Astrocyte (in vitro differentiated cells and primary cell): ENCODE results near the gene SMIM12. TPM values are rescaled to one million over a fixed set of nuclear protein-coding genes. Genes with fewer than 3 reads are reported as not detected.

Source experiments
- DNase-seq: peaks from one replicate; pipeline ENCODE4 v3.0.0-alpha.2; 2010; ENCODE audit warnings: low read depth
- FAIRE-seq: peaks from 2 replicates; lab custom pipeline; 2011; peaks lifted over from hg19 to GRCh38; lab: Jason Lieb, UNC
- H2AFZ ChIP-seq: 2 replicates; pipeline ENCODE4 v1.6.0; 2012; ENCODE audit warnings: low read depth, low read length, inconsistent platforms
- H3K27ac ChIP-seq: 2 replicates; pipeline ENCODE4 v1.5.1; 2011; ENCODE audit warnings: low read depth, low read length, inconsistent platforms
- H3K27me3 ChIP-seq: 2 replicates; pipeline ENCODE4 v1.6.0; 2011; ENCODE audit warnings: low read length, inconsistent platforms; ENCODE audit not compliant: insufficient read depth
- H3K36me3 ChIP-seq: 2 replicates; pipeline ENCODE4 v1.5.1; 2011; ENCODE audit warnings: low read length, inconsistent platforms; ENCODE audit not compliant: insufficient read depth
- H3K4me1 ChIP-seq: 2 replicates; pipeline ENCODE4 v1.5.1; 2011; ENCODE audit warnings: low read length, inconsistent platforms; ENCODE audit not compliant: insufficient read depth
- H3K4me2 ChIP-seq: 2 replicates; pipeline ENCODE4 v1.6.0; 2012; ENCODE audit warnings: low read length, inconsistent platforms
- H3K4me3 ChIP-seq: 2 replicates; pipeline ENCODE4 v1.5.1; 2011; ENCODE audit warnings: low read depth, mild to moderate bottlenecking, low read length, inconsistent platforms; ENCODE audit not compliant: insufficient read depth
- H3K79me2 ChIP-seq: 2 replicates; pipeline ENCODE4 v1.6.0; 2012; ENCODE audit warnings: mild to moderate bottlenecking, low read length, inconsistent platforms; ENCODE audit not compliant: insufficient read depth
- H3K9ac ChIP-seq: 2 replicates; pipeline ENCODE4 v1.6.0; 2012; ENCODE audit warnings: mild to moderate bottlenecking, low read length, inconsistent platforms
- H3K9me3 ChIP-seq: 2 replicates; pipeline ENCODE4 v1.5.1; 2012; ENCODE audit warnings: low read depth, mild to moderate bottlenecking, low read length, inconsistent platforms; ENCODE audit not compliant: insufficient read depth
- H4K20me1 ChIP-seq: 2 replicates; pipeline ENCODE4 v1.6.0; 2012; ENCODE audit warnings: low read length, inconsistent platforms; ENCODE audit not compliant: insufficient read depth
- H3K27ac Mint-ChIP-seq: one replicate; pipeline ENCODE4 v1.8.0; 2021; ENCODE audit warnings: mild to moderate bottlenecking, mixed read lengths; ENCODE audit not compliant: unreplicated experiment
- H3K27me3 Mint-ChIP-seq: one replicate; pipeline ENCODE4 v1.8.0; 2021; ENCODE audit warnings: low read depth, mixed read lengths; ENCODE audit not compliant: unreplicated experiment
- H3K36me3 Mint-ChIP-seq: one replicate; pipeline ENCODE4 v1.8.0; 2021; ENCODE audit warnings: low read depth, mixed read lengths; ENCODE audit not compliant: unreplicated experiment
- H3K4me1 Mint-ChIP-seq: one replicate; pipeline ENCODE4 v1.8.0; 2021; ENCODE audit warnings: low read depth, mixed read lengths; ENCODE audit not compliant: unreplicated experiment
- H3K4me3 Mint-ChIP-seq: one replicate; pipeline ENCODE4 v1.8.0; 2021; ENCODE audit warnings: mild to moderate bottlenecking, moderate library complexity, mixed read lengths; ENCODE audit not compliant: unreplicated experiment
- H3K9me3 Mint-ChIP-seq: one replicate; pipeline ENCODE4 v1.8.0; 2021; ENCODE audit warnings: mild to moderate bottlenecking, mixed read lengths; ENCODE audit not compliant: unreplicated experiment
- CTCF ChIP-seq: IDR thresholded peaks from 2 replicates; pipeline ENCODE4 v1.5.1; 2011; ENCODE audit warnings: low read depth, mild to moderate bottlenecking, inconsistent platforms, low read length, moderate library complexity; ENCODE audit not compliant: insufficient read depth
- EZH2 ChIP-seq: IDR thresholded peaks from 2 replicates; pipeline ENCODE4 v1.6.1; 2012; ENCODE audit warnings: mild to moderate bottlenecking, low read length, inconsistent platforms; ENCODE audit not compliant: insufficient read depth
- total RNA-seq: library from RNA; stranded (reverse); gene quantifications from 2 replicates; pipeline ENCODE4 v1.2.1, GENCODE V29; 2021

Gene SMIM12
- total RNA-seq, 1 donor from 2014 or later, result 43.6 TPM

GRCh38 chr1:34907487-34908090 is 48.0 kb upstream of the SMIM12 start:
- no peaks in the 10 kb centered on the region for H3K36me3 ChIP-seq
- no peak overlapping the region for H3K4me3 Mint-ChIP-seq
- no peak for TF ChIP-seq CTCF
- no peak for TF ChIP-seq EZH2
- H3K27ac Mint-ChIP-seq, result no peak overlapping the region
- H3K4me3 ChIP-seq, result no peak overlapping the region
- H3K27ac ChIP-seq, result no peak overlapping the region
- H3K9me3 ChIP-seq, result no peaks in the 10 kb centered on the region
- no peak overlapping the region for H2AFZ ChIP-seq
- DNase-seq, result no peak
- H3K9ac ChIP-seq, result no peak overlapping the region
- no peaks in the 10 kb centered on the region for H3K79me2 ChIP-seq
- H4K20me1 ChIP-seq, result no peaks in the 10 kb centered on the region
- H3K4me2 ChIP-seq, result no peak overlapping the region
- no peaks in the 10 kb centered on the region for H3K4me1 ChIP-seq
- peaks cover 3% of the 10 kb centered on the region for H3K4me1 Mint-ChIP-seq
- H3K27me3 ChIP-seq, result peaks cover 2% of the 10 kb centered on the region
- peaks cover 2% of the 10 kb centered on the region for H3K36me3 Mint-ChIP-seq
- H3K9me3 Mint-ChIP-seq, result no peaks in the 10 kb centered on the region
- peaks cover 52% of the 10 kb centered on the region for H3K27me3 Mint-ChIP-seq
- FAIRE-seq, result no peak

- Histone ChIP-seq H3K4me1 (no peaks in the 10 kb centered on the region), H3K9me3 (no peaks in the 10 kb centered on the region), H2AFZ (no peak overlapping the region), H3K4me2 (no peak overlapping the region), H3K9ac (no peak overlapping the region), H4K20me1 (no peaks in the 10 kb centered on the region), H3K27ac (no peak overlapping the region), H3K36me3 (no peaks in the 10 kb centered on the region), H3K27me3 (peaks cover 2% of the 10 kb centered on the region), H3K4me3 (no peak overlapping the region), H3K79me2 (no peaks in the 10 kb centered on the region)
- Mint-ChIP-seq H3K36me3 (peaks cover 2% of the 10 kb centered on the region), H3K4me1 (peaks cover 3% of the 10 kb centered on the region), H3K27me3 (peaks cover 53% of the 10 kb centered on the region), H3K27ac (no peak overlapping the region), H3K4me3 (no peak overlapping the region), H3K9me3 (no peaks in the 10 kb centered on the region)
- FAIRE-seq (no peak), DNase-seq (no peak)
- TF ChIP-seq CTCF (no peak), EZH2 (no peak)
Observed at GRCh38 chr1:34906756-34907155, 47.2 kb upstream of the SMIM12 start.

- TF ChIP-seq EZH2, result no peak
- no peak for TF ChIP-seq CTCF
Observed at GRCh38 chr1:34906222-34906621, 46.7 kb upstream of the SMIM12 start.

More at GRCh38 chr1:34906222-34906621, 46.7 kb upstream of the SMIM12 start:
- Histone ChIP-seq H3K79me2 (no peaks in the 10 kb centered on the region), H3K4me1 (no peaks in the 10 kb centered on the region), H3K9me3 (no peaks in the 10 kb centered on the region), H3K27ac (no peak overlapping the region), H3K9ac (no peak overlapping the region), H3K4me3 (no peak overlapping the region), H3K27me3 (no peaks in the 10 kb centered on the region), H3K36me3 (no peaks in the 10 kb centered on the region), H3K4me2 (no peak overlapping the region), H4K20me1 (no peaks in the 10 kb centered on the region), H2AFZ (no peak overlapping the region)
- DNase-seq (no peak), FAIRE-seq (no peak)
- Mint-ChIP-seq H3K27ac (no peak overlapping the region), H3K9me3 (no peaks in the 10 kb centered on the region), H3K4me1 (peaks cover 3% of the 10 kb centered on the region), H3K36me3 (no peaks in the 10 kb centered on the region), H3K4me3 (no peak overlapping the region), H3K27me3 (peaks cover 52% of the 10 kb centered on the region)
